GM19463 (cell line): ENCODE results near the gene PMEL.
A peak's percentile ranks its signal among the peaks of the same experiment; 100 is the strongest.
"Not testable (repeated sequence)": the region's sequence is repeated elsewhere in the genome, so short reads cannot be mapped to it uniquely, and the experiment has no call there.

Experiments used
- ATAC-seq: cut with Tn5 transposase; IDR thresholded peaks from one replicate; pipeline ENCODE4 v1.9.1; 2021; ENCODE audit warnings: mild to moderate bottlenecking, moderate library complexity; ENCODE audit not compliant: unreplicated experiment

PMEL gene

GRCh38 chr12:55965941-55966407 is at the start of gene PMEL:
Gene PMEL (minus strand): TSS chr12:55966042. CDS start chr12:55966011, 31 bp downstream.
- no peak for ATAC-seq

GRCh38 chr12:56014205-56014604 is 48.4 kb upstream of the PMEL start:
- ATAC-seq, result no peak

GRCh38 chr12:56013482-56013881 is 47.6 kb upstream of the PMEL start:
- ATAC-seq, result no peak

GRCh38 chr12:56011509-56012090 is 45.8 kb upstream of the PMEL start:
- no peak for ATAC-seq

- ATAC-seq, result no peak
Measured at GRCh38 chr12:56010111-56010570, 44.3 kb upstream of the PMEL start.

GRCh38 chr12:56007564-56008559 is 42.0 kb upstream of the PMEL start:
- peak; percentile 46 for ATAC-seq

GRCh38 chr12:56004211-56004610 is 38.4 kb upstream of the PMEL start:
- no peak for ATAC-seq

GRCh38 chr12:56003376-56003775 is 37.5 kb upstream of the PMEL start:
- ATAC-seq, result not testable (repeated sequence)

GRCh38 chr12:56001487-56002100 is 35.8 kb upstream of the PMEL start:
- no peak for ATAC-seq

- not testable (repeated sequence) for ATAC-seq
Measured at GRCh38 chr12:55999999-56000540, 34.2 kb upstream of the PMEL start.

- ATAC-seq, result not testable (repeated sequence)
Measured at GRCh38 chr12:55999522-55999921, 33.7 kb upstream of the PMEL start.

GRCh38 chr12:55997535-55997859 is 31.7 kb upstream of the PMEL start:
- ATAC-seq, result peak; percentile 1

GRCh38 chr12:55996715-55997534 is 31.1 kb upstream of the PMEL start, which contains the start of gene SUOX:
Gene SUOX (plus strand): TSS chr12:55997276. CDS start chr12:56002222, 4,946 bp downstream.
- peak; percentile 100 for ATAC-seq

GRCh38 chr12:55996201-55996714 is 30.4 kb upstream of the PMEL start:
- no peak for ATAC-seq

GRCh38 chr12:55995366-55995765 is 29.5 kb upstream of the PMEL start:
- no peak for ATAC-seq

GRCh38 chr12:55993230-55993853 is 27.5 kb upstream of the PMEL start:
- no peak for ATAC-seq

GRCh38 chr12:55991110-55991509 is 25.3 kb upstream of the PMEL start:
- ATAC-seq, result no peak

GRCh38 chr12:55985976-55986375 is 20.1 kb upstream of the PMEL start:
- not testable (repeated sequence) for ATAC-seq

- no peak for ATAC-seq
Measured at GRCh38 chr12:55985341-55985740, 19.5 kb upstream of the PMEL start.

- no peak for ATAC-seq
Measured at GRCh38 chr12:55984861-55985260, 19.0 kb upstream of the PMEL start.
